ENCODE measurements around the gene VPS4A. TPM values are rescaled to one million over a fixed set of nuclear protein-coding genes. Genes with fewer than 3 reads are reported as not detected.

VPS4A gene
- total and polyA plus RNA-seq, 10 of the 15 experiments (the other 5 are each of a cell fraction or from before 2014, with no cell fraction given) = 5.2 to 36.3 (median 21.4) TPM

- TF ChIP-seq MLLT1 (IDR thresholded peaks at IDR 0.05) (no peak), MYB (IDR thresholded peaks at IDR 0.05; ENCODE audit: borderline replicate concordance, low read depth, low read length) (no peak), TCF3 (IDR thresholded peaks at IDR 0.05; ENCODE audit: borderline replicate concordance, insufficient read depth, low read depth, low read length) (no peak), ZZZ3 (IDR thresholded peaks at IDR 0.05; ENCODE audit: control insufficient read depth, insufficient read length, low read depth) (no peak), BMI1 (IDR thresholded peaks at IDR 0.05; ENCODE audit: borderline replicate concordance) (no peak), PML (IDR thresholded peaks at IDR 0.05; ENCODE audit: low read length) (no peak), ESRRA (IDR thresholded peaks at IDR 0.05; ENCODE audit: low read length) (no peak), JUND (IDR thresholded peaks at IDR 0.05; ENCODE audit: low read depth, low read length) (no peak), ZSCAN29 (IDR thresholded peaks at IDR 0.05) (no peak), EGR1 (IDR thresholded peaks at IDR 0.05; ENCODE audit: borderline replicate concordance in 1 of 2, low read depth in 2 of 2, low read length in 2 of 2) (no peak), USF1 (IDR thresholded peaks at IDR 0.05; ENCODE audit: borderline replicate concordance, extremely low read length, insufficient read depth, low read depth, low read length) (no peak)
Observed at GRCh38 chr16:69366431-69366830, 55.3 kb downstream of the VPS4A start (continued).

GRCh38 chr16:69367980-69368379 lies 56.8 kb downstream of the VPS4A start:
- no peaks in the 10 kb centered on the region for H4K20me1 ChIP-seq (ENCODE audit: control insufficient read depth, insufficient read depth)
- no peak overlapping the region for H3K27ac ChIP-seq (ENCODE audit: control insufficient read depth, insufficient read depth)
- no TSS peak for BruUV-seq (replicated peaks)
- no peaks in the 10 kb centered on the region for H3K27me3 ChIP-seq (replicated peaks in 1 of 2; ENCODE audit: control insufficient read depth in 2 of 2, insufficient read depth in 2 of 2, low read length in 1 of 2)
- DNase-seq (ENCODE audit: low read depth, low spot score) (no peak), ATAC-seq (no peak), FAIRE-seq (no peak)
- H3K4me2 ChIP-seq (ENCODE audit: control insufficient read depth, insufficient read depth) = no peak overlapping the region
- 93% methylated on average over 7 of the region's 7 CpGs for WGBS (ENCODE audit: insufficient coverage, insufficient replicate concordance, low lambda C conversion rate, missing lambda C conversion rate)
- no peak overlapping the region for H3K4me3 ChIP-seq
- H3K4me1 ChIP-seq (ENCODE audit: control insufficient read depth, insufficient read depth, low read length) = no peaks in the 10 kb centered on the region
- no peaks in the 10 kb centered on the region for H3K79me2 ChIP-seq (ENCODE audit: control insufficient read depth, insufficient read depth, low read length)
- H3K36me3 ChIP-seq (ENCODE audit: control insufficient read depth in 2 of 2, insufficient read depth in 2 of 2, low read length in 1 of 2) = peaks cover 18 to 41% of the 10 kb centered on the region in 2 experiments
- ChIA-PET CTCF (no interaction called here), SMC1A (ENCODE audit: uncharacterized antibody, unreplicated experiment) (no interaction called here), POLR2A (no interaction called here), RAD21 (ENCODE audit: unreplicated experiment) (no interaction called here)
- in situ Hi-C loops (cut with MboI) = no loop called here
- intact Hi-C loops (cut with micrococcal nuclease; ENCODE audit: unreplicated experiment) = no loop called here
- H3K9me3 ChIP-seq (replicated peaks; ENCODE audit: control insufficient read depth, insufficient read depth, low read length) = no peaks in the 10 kb centered on the region
- no peak overlapping the region for H2AFZ ChIP-seq (ENCODE audit: control insufficient read depth, low read depth, low read length)
- no peak overlapping the region for H3K9ac ChIP-seq (ENCODE audit: control insufficient read depth, insufficient read depth, low read length)
- TF ChIP-seq BCL3 (IDR thresholded peaks at IDR 0.05; ENCODE audit: borderline replicate concordance, insufficient read depth, low read depth, low read length, poor library complexity, severe bottlenecking) (no peak), ZNF217 (IDR thresholded peaks at IDR 0.05) (no peak), E2F4 (IDR thresholded peaks at IDR 0.05; ENCODE audit: low read depth, low read length) (no peak), NFYB (IDR thresholded peaks at IDR 0.05; ENCODE audit: insufficient read depth, low read depth, low read length) (no peak), USF1 (IDR thresholded peaks at IDR 0.05; ENCODE audit: borderline replicate concordance, extremely low read length, insufficient read depth, low read depth, low read length) (no peak)

Data from GM12878 (cell line).